Left ventricle myocardium inferior (tissue), 1 donor: ENCODE data around the gene CDK13. TPM values are rescaled to one million over a fixed set of nuclear protein-coding genes. Genes with fewer than 3 reads are reported as not detected.
"Not testable (repeated sequence)": the region's sequence is repeated elsewhere in the genome, so short reads cannot be mapped to it uniquely, and the experiment has no call there.

Experiments used
- DNase-seq: peaks from one replicate; pipeline ENCODE4 v3.0.0-alpha.2; 2020
- H3K27ac ChIP-seq: fragments of 200-600 bp; replicated peaks from 2 replicates; pipeline ENCODE4 v1.8.0; 2021
- H3K27me3 ChIP-seq: fragments of 200-600 bp; 2 replicates; pipeline ENCODE4 v1.8.0; 2021; ENCODE audit warnings: low read depth
- H3K36me3 ChIP-seq: fragments of 200-600 bp; 2 replicates; pipeline ENCODE4 v1.8.0; 2021
- H3K4me1 ChIP-seq: fragments of 200-600 bp; 2 replicates; pipeline ENCODE4 v1.8.0; 2021
- H3K4me3 ChIP-seq: fragments of 200-600 bp; 2 replicates; pipeline ENCODE4 v1.8.0; 2021; ENCODE audit warnings: mild to moderate bottlenecking, moderate library complexity
- H3K9me3 ChIP-seq: fragments of 200-600 bp; replicated peaks from 2 replicates; pipeline ENCODE4 v1.8.0; 2021
- intact Hi-C: fragments of 100-400 bp; cut with micrococcal nuclease; formaldehyde crosslinking; loops from one replicate; pipeline ENCODE4 v1.11.0; 2022
- total RNA-seq: library from RNA; stranded (reverse); fragmentation: NEBNext Ultra II Directional; extraction: Animal tissue kit (Norgen Biotek cat#: 25700); gene quantifications from one replicate; pipeline ENCODE4 v1.2.1, GENCODE V29; 2021
- TF ChIP-seq, protein P1 (sequence below): fragments of 200-600 bp; IDR thresholded peaks from 2 replicates; pipeline ENCODE4 v1.8.0; 2021; ENCODE audit warnings: antibody characterized with exemption, mild to moderate bottlenecking, borderline replicate concordance
- donor health status: DM: no; HTN: yes; CAD: no; lungs with severe emphysema.

CDK13 gene
- total RNA-seq, 1 donor from 2014 or later, result 22.7 TPM

GRCh38 chr7:40138973-40139372, 188.9 kb downstream of the CDK13 start:
- TF ChIP-seq, protein P1, sequence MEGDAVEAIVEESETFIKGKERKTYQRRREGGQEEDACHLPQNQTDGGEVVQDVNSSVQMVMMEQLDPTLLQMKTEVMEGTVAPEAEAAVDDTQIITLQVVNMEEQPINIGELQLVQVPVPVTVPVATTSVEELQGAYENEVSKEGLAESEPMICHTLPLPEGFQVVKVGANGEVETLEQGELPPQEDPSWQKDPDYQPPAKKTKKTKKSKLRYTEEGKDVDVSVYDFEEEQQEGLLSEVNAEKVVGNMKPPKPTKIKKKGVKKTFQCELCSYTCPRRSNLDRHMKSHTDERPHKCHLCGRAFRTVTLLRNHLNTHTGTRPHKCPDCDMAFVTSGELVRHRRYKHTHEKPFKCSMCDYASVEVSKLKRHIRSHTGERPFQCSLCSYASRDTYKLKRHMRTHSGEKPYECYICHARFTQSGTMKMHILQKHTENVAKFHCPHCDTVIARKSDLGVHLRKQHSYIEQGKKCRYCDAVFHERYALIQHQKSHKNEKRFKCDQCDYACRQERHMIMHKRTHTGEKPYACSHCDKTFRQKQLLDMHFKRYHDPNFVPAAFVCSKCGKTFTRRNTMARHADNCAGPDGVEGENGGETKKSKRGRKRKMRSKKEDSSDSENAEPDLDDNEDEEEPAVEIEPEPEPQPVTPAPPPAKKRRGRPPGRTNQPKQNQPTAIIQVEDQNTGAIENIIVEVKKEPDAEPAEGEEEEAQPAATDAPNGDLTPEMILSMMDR, result no peak
- no peak overlapping the region for H3K27ac ChIP-seq
- H3K9me3 ChIP-seq, result no peaks in the 10 kb centered on the region
- peaks cover 13% of the 10 kb centered on the region for H3K4me1 ChIP-seq
- H3K4me3 ChIP-seq, result no peak overlapping the region
- intact Hi-C loops, result no loop called here
- H3K27me3 ChIP-seq, result no peaks in the 10 kb centered on the region
- H3K36me3 ChIP-seq, result no peaks in the 10 kb centered on the region
- no peak for DNase-seq

GRCh38 chr7:40139891-40140290, 189.8 kb downstream of the CDK13 start:
- H3K27me3 ChIP-seq, H3K4me3 ChIP-seq, intact Hi-C loops, DNase-seq, H3K9me3 ChIP-seq, H3K4me1 ChIP-seq, H3K27ac ChIP-seq, H3K36me3 ChIP-seq: not testable (repeated sequence)

- H3K9me3 ChIP-seq, H3K27ac ChIP-seq, H3K4me1 ChIP-seq, intact Hi-C loops, H3K27me3 ChIP-seq, H3K36me3 ChIP-seq, DNase-seq, H3K4me3 ChIP-seq: not testable (repeated sequence)
These were observed 191.9 kb downstream of the CDK13 start for GRCh38 chr7:40141916-40142315.

DNA sequence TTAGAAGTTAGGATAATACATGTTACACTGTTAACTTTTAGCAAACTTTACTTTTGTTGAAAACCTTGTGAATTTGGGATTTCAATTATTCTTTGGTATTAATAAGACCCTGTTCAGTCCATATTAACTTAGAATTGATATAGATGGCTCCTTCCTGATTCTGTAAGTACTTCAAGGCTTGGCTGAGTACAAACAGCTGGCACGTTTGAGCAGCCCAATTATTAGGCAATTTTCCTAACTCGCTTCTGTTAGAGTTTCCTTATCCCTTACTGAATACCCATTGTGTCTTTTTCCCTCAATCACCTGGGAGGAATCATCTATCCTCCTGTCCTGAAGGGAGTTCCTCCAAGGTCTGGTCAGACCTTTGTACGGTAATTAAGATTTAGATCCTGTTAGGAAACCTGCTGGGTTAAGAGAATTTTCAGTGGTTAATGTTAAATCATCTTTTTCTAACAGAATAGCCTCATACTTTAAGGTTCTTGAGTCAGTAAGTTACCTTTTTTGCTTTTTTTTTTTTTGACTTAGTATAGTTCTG, 195.6 kb downstream of the CDK13 start:
- intact Hi-C loops, H3K27me3 ChIP-seq, H3K4me1 ChIP-seq, H3K36me3 ChIP-seq, DNase-seq, H3K27ac ChIP-seq, H3K9me3 ChIP-seq, H3K4me3 ChIP-seq: not testable (repeated sequence)

GRCh38 chr7:40147371-40148246, 197.6 kb downstream of the CDK13 start:
- H3K27me3 ChIP-seq, result no peaks in the 10 kb centered on the region
- no peak for DNase-seq
- no peak overlapping the region for H3K4me3 ChIP-seq
- H3K9me3 ChIP-seq, result no peaks in the 10 kb centered on the region
- no peaks in the 10 kb centered on the region for H3K36me3 ChIP-seq
- TF ChIP-seq, protein P1, result no peak
- intact Hi-C loops, result no loop called here
- no peaks in the 10 kb centered on the region for H3K4me1 ChIP-seq
- H3K27ac ChIP-seq, result no peak overlapping the region

GRCh38 chr7:40148247-40148580, 198.2 kb downstream of the CDK13 start:
- H3K36me3 ChIP-seq, H3K4me3 ChIP-seq, DNase-seq, H3K27ac ChIP-seq, H3K27me3 ChIP-seq, intact Hi-C loops, H3K4me1 ChIP-seq, H3K9me3 ChIP-seq: not testable (repeated sequence)

GRCh38 chr7:40148671-40149070, 198.6 kb downstream of the CDK13 start:
- DNase-seq, result no peak

More at GRCh38 chr7:40148671-40149070, 198.6 kb downstream of the CDK13 start:
- Histone ChIP-seq H3K27me3 (no peaks in the 10 kb centered on the region), H3K9me3 (no peaks in the 10 kb centered on the region), H3K4me1 (no peaks in the 10 kb centered on the region), H3K36me3 (no peaks in the 10 kb centered on the region), H3K27ac (no peak overlapping the region), H3K4me3 (no peak overlapping the region)
- TF ChIP-seq, protein P1, result no peak
- intact Hi-C loops, result no loop called here

Other genes starting within 250 kb of the CDK13 start
- 16.2 TPM for gene MPLKIP, start 184.4 kb downstream of the CDK13 start, total RNA-seq
- gene SUGCT, start 184.7 kb downstream of the CDK13 start, total RNA-seq, result 5.0 TPM